Activated CD4-positive, CD25-positive, alpha-beta regulatory T cell treated with anti-CD3 and anti-CD28 coated beads, Interleukin-2, amount 50 U/mL, for 24 hours (primary cell): ENCODE measurements around the gene CASTOR1.

Experiments
- ATAC-seq, 2 donors: fragments of 150-1000 bp; cut with Tn5 transposase; one replicate each; pipeline ENCODE4 v1.10.0; 2021; ENCODE audit warnings: mild to moderate bottlenecking in 1 of 2, moderate library complexity in 1 of 2

CASTOR1 gene

DNA sequence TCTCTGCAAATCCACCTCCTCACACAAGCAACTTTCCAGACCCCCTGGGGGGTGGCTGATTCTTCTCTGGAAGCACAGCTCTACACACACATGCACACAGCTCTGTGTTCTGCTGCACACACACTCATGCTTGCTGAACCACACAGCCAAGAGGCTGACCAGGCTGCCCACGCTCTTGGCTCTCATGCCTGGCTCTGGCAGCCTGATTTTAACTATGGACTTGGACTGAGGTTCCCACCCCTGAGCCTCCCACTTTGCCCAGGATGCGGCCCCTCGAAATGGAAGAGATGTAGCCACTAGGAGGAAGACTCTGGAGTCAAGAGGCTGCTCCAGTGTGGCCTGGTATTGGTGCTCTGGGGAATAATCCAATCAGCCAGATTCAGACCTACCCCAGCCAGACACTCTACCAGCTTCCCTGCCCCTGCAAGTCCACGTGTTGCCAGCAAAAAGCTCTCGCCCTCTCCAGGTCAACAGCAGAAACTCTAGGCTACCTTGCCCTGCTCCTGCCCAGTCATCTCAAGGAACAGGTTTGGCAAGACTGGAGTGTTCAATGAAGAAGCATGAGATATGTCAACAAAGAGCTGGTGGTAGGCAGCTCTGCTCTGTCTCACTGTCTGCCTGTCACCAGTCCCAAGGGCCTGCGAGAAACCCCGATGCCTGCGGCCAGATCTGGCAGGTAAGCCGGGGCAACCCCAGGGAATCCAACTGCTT is 8.8 kb upstream of the CASTOR1 start:
- ATAC-seq = no peak

DNA sequence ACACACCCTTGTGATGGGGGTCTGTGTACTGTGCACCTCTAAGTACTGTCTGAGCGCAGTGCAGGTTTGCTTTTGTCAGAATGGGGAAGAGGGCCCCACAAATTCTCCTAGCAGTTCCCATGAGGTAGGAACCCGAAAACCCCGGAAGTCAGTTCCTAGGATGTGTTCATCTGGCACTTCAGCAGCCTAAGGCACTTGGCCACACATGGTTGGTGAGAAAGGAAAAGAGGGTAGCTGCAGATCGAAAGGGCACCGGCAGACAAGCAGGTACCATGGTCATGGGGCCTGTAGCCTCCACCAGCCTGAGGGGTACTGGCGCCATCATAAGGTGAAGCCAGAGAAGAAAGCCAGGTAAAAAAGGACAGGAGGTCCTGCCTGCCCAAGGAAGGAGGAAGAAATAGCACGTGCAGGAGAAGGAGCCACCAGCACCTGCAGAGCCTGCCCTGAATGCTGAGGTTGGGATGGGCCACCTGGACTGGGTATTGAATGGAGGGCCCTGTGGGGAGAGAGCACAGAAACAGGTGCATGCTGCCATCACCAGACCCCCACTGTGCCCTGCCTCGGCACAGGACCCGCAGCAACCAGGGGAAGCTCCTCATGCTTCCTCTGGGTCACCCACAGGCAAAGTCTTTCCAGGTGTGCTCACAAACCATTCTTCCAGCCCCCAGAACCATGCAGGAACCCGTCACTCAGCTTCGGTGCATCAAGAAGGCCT is 8.1 kb upstream of the CASTOR1 start:
- ATAC-seq = no peak

DNA sequence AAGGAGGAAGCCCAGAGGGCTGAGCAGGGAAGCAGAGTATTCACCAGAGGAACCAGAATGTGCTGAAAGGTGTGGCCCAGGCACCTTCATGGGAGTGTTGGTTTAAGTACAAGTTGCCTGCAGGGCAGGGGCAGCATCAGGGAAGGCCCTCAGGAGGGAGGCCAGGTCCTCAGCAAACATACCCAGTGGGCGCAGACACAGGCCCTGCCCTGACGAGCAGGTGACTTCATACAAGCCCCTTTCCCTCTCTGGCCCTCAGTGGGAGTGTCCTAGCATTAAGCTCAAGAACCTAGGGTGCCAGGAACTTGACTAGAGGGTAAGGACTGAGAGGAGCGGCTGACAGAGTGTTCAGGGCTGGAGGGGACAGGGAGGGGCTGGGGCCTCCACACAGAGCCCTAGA is 7.5 kb upstream of the CASTOR1 start:
- no peak for ATAC-seq

DNA sequence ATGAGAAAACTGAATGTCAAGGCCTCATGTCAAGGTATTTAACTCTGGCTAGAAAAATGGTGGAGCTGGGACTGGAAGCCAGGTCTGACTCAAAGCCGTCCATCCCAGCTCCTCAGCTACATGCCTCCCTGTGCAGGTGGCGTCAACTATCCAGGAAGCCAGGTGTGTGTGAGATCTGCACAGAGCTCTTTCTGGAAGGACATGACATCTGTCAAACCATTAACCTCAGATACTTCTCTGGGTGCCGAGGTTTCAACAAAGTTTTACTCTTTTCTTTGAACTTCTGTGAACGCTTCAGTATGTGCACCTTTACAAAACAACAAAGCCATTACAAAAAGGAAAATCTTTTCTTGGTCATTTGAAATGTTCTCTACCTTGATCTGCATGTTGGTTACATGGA is 7.0 kb upstream of the CASTOR1 start:
- no peak for ATAC-seq

DNA sequence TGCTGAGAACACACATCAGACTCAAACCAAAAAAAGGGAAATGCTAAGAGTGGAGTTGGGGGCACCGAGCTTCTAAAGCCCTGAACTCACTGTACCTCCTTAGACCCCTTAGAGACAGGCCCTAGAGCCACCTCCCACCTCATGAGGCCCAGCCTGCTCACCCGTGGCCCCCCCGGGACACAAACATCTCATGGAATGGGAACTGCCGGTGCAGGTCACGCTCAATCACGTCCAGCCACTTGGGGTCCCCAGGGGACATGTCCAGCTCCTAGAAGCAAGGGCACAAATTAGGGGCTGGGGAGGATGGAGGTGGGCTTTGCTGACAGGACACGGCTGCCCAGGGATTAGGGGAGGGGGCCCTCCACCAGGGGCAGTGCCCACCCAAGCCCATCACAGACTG is 6.3 kb upstream of the CASTOR1 start:
- no peak for ATAC-seq

DNA sequence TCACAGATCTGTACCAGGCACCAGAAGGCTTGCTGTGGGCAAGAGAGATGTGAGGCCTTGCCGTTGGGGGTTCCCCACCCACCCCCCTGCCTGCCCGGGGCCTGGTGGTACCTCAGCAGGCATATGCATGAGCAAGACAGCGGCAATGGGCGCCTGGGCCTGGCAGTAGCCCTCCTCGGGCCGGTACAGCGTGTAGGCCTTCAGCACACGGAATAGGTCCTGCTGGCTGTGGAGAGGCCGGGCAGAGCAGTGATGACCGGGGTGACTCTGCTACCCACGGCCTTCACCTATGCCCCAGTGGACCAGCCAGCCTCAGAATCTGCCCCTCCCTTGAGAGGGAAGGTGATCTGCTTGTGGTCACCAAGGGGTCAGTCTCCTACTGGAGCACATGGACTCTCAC is 5.5 kb upstream of the CASTOR1 start:
- no peak for ATAC-seq

DNA sequence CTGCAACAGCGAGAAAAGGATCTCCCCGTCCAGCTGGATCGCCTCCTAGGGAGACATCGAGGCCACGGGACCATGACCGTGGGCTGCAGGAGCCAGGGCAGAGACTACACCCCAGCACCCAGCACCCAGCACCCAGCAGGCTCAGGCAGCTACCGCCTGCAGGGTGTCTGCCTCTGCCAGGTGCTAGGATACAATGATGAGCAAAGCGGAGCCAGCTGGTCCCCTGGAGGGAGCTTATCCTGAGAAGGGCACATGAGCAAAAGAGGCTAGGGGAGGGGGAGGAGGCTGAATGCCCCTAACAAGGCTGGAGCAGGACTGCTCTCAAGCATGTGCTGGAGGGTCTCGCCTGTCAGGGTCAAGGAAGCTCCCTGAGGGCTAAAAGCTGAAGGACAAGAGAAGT is 4.8 kb upstream of the CASTOR1 start:
- no peak for ATAC-seq

DNA sequence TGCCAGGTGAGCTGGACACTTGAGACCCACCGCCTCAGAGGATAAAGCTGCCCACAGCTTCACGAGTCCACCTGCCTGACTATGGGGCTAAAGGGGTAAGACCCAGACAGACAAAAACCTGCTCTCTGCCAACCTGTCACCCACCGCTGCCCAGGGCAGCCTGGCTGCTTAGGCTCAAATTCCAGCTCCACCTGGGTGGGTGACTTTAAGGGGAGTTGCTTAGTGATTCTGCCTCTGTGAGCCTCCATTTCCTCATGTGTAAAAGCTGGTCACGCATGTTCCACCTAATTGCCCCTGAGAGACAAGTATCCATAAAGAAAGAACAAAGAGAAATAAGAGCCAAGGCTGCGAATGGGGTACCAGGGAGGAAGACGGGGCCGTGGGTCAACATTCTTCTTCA is 3.7 kb upstream of the CASTOR1 start:
- no peak for ATAC-seq

DNA sequence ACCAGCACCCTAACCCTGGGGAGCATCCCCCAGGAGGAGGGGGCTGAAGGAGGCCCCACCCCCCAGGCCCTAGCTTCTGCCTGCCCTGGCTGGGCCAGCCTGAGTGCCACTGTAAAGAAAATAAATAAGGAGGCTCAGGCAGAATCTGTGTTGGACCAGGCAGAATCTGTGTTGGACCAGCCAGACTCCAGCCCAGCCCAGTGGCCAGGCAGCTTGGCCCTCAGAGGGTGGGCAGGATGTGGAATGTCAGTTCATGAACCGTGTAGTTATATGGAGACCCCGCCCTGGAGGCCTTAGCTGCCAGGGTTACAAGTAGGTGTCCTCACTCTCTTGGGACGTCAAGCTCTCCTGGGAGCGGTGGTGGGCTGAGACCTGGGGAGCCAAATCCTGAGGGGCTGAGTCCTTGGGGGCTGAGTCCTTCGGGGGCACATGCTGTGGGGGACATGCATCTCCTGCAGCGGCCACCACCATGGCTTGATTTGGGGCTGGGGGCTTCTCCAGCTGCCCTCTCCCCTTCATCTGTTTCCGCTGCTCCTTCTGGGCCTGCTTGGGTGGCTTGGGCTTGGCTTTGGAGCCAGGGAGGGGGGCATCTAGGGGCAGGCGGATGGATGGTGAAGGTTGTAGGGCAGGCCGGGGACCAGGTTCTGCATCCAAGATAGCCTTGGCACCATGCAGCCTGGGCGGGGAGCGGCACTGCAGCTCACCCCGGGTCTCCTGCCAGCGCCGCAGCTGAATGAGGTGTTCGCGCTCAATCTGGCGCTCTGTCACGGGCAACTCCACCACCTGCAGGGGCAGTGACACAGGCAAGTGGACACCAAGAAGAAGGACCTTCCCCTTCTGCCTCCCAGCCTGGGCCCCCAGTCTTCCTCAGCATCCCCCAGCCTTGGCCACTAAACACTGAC is 3.0 kb upstream of the CASTOR1 start:
- ATAC-seq = no peak

DNA sequence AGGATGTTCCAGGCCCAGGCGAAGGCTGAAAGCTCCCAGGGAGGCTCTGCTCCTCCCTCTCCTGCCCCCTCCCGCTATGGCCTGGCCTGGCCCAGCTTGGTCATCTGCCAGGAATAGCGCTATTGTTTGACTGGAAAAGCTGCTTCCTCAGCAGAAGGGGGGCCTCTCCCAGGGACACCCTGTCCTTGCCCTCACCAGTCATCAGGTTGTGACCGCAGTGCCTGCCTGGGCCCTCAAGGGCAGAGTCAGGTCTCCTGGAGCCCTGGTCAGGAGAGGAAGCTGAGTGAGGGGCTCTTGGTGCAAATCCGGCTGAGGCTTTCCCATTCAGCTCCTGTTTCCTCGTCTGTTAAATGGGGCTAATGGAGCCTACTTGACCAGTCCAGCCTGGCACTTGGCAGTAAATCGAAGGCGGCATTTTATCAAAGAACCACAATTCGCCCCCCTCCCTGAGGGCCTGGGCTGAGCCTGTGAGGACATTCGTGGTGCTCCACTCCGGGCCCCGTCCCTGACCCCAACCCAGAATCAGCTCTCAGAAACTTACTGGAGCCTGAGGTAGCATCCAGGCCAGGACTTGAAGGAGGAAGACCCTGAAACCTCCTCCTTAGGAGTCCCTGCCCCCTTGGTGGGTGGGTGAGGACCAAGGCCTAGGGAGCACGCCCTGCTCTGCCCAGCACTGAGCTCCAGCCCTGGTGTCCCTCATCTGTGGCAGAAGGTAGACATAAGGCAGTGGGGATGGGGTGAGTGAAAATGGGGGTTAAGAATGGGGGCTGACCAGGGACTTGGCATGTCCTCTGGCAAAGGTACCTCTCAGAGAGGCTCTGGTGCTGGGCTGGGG is 2.0 kb upstream of the CASTOR1 start:
- no peak for ATAC-seq

DNA sequence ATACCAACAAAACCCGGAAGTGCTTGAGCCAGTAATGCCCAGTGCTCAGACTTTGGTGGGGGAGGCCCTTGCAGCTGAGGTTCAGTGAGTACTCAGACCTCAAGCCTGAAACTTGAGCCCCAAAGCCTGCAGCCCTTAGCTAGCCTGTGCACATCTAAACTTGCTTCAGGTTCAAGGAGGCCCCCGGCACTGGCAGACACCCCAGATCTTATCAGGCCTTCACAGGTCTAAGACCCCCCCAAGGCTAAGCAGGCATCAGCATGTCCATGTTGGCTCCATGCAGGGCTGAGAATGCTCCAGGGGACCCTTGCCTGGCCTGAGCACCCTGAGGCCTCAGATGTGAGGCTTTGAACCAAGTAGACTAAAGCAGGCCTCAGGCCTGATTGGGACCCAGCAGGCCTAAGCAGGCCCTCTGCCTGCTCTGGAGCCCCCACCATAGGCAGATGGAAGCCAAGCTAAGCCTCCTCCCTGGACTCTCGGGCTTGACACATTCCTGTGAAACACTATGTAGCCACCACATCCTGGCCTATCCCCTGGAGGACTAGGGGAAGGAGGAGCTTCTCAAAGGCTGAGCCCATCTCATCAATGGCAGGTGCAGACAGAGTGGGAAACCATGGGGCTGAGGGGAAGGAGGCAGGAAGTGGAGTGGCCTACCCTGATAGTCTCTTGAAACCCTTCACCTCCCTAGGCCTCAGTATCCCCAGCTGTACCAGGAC is 1.2 kb upstream of the CASTOR1 start:
- ATAC-seq = no peak

DNA sequence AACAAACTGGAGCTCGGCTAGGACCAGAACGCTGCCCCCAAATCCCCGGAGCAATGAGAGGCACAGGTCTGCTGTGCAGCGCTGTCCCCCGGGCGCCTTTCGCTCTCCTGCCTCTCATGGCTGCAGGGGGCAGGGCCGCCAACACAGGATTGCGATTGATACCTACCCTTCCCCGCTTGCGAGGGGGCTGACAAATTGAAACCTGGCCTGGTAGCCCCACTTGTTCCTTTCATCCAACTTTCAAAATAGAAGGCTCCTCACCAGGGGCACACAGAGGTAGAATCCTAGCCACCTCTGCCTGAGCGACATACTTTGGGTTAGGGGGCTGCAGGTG is 642 bp upstream of the CASTOR1 start:
- ATAC-seq = peak; percentile 10 to 21

DNA sequence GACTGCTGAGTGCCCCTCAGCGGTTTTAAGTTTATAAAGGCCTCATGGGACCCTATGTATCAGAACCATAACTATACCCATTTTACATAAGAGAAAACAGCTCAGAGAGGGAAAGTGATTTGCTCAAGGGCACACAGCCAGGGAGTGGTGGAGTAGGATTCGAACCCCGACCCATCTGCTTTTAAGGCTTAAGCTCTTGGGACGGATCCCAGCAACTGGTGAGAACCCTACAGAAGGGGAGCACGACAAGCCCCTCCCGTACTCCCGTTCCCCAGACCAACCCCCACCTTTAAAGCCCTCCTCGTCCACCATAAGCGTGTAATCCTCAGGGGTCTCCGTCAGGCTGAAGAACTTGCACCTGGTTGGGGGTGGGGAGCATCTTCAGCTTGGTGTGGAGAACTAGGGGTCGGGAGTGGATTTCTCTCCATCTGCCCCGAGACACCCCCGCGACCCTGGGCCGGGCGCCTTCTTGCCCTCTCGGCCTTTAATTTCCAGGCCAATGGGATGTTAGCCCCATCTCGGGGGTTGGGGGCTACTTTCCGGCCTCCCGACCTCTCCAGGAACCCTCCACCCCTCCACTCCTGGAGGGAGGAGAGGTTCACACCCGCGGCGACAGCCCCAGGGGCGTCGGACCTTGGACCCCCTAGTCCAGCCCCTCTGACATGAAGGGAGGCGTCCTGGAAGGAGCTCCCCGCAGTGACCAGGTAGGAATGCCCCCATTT is 725 bp downstream of the CASTOR1 start:
- no peak for ATAC-seq

DNA sequence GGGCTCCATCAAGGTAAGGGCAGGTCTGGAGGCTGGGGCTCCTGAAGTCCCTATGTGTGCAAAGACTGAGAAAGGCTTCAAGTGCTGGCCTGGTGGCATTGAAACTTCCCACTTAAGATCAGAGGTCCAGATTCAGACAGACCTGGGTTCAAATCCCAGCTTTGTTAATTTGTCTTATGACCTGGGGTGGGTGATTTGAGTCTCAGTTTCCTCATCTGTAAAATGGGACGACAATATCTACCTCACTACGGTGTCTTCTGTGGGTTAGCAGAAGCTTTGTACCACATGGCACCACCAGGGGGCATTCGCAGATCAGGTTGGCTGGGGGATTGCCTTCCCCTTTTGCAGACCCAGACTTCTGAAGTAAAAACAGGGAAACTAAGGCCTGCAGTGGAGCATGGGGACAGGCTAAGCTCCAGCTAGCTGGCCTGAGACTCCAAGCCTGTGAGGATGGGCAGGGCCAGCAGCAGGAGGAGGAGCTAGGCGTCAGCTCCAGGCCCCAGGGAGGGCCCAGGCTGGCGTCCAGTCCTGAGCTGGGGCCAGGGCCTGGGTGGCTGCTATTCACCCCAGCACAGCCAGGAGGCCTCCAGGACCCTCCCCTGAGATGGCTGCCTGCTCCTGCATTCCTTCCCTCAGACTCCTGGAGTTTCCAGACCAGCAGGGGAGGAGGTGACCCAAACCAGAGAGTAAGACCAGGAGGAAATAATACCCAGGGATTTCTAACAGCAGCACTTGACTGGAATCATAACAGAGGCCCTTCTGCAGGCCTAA is 1.5 kb downstream of the CASTOR1 start:
- ATAC-seq = peak; percentile 35 to 40

DNA sequence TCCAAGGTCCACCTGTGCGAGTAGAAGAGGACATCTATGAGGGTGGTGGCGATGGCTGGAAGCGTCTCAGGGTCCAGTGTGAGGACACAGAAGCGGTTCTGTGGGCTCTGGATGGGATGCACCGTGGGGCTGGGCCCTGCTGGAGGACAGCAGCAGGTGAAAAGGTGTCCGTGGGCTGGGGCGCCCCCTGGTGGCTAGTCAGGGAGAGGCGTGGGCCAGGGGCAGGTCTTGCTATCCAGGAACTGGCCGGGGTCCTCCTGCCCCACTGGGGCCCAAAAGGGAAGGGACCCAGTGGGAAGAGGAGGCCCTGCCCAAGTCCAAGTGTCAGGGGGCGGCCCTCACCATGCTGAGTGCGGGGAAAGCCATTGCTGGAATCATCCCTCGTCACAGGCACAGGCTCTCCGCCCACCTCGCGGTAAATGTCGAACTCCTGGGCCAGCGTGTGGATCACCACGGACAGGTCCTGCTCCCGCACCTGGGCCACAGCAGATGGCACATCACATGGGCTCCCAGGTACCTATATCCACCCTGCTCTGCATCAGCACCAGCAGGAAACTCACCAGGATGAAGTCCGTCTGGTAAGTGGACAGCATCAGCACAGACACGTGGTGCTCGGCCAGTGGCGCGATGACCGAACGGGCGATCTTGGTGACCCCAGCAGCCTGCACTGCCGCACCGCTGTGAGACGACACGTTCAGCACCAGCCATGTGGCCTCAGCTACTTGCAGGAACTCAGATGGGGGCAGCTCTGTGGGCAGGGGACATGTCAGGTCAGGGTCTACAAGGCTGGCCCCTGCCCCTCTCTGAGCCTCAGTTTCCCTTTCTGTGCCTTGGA is 2.3 kb downstream of the CASTOR1 start:
- ATAC-seq = peak in 1 of 2 donors; percentile 25

DNA sequence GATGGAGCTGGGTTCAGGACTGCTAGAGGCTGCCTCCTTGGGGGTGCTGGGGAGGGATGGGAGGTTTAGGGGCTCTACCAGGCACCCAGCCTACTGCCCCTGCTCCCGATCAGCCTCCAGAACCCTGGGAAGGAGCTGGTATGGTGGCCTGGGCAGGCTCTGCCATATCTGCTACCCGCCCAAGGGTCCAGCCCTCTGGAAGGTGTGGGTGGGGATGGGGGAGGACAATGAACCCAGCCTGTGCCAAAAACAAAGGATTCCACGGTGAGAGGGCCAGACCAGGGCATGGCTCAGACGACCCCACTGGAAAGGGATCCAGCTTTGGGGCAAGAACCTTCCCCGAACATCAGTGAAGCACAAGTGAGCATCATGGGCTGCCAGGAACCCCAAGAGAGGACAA is 3.0 kb downstream of the CASTOR1 start:
- ATAC-seq = no peak

DNA sequence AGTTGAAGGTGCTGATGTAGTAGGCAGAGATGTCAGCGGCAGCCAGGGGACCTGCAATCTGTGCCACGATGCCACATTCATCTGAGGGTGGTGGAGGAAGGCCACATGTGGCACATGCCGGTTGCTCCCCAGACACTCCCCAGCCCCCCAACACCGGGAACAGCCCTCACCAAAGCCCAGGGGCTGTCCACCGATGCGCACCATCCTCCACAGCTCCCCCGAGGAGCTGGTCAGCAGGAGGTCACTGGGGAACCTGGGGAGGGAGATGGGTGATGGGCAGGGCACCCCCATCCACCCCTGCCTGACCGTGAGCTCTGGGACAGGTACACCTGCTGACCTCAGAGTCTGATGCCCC is 3.5 kb downstream of the CASTOR1 start:
- no peak for ATAC-seq

DNA sequence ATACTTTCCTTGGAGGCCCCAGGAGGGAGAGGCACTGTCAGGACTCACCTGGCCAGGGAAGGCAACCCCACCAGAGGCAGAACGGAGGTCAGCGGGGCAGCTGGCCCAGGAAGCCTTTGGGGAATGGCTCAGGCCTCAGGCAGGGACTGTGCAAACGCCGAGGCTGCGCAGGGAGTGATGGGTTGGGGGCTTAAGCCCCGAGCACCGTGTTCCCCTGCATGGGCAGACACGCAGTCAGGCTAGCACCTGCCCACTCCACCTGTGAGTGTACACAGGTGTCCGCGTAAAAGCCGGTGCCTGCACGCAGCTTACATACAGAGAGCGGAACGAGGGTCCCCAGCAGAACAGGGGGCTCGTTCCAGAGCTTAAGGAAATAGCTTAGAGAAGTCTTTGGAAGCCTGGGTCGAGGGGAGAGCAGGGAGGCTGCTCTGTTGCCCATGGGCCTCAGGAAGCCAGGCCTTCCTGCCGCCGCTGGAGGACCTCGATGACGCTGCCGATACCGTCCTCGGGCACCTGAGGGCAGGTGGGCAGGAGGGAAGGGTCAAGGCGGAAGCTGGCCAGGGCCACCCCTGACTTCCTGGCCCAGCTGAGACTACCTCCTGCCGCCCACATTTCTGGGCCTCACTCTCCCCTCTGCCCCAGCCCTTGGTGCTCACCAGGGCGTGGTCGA is 4.0 kb downstream of the CASTOR1 start:
- no peak for ATAC-seq

DNA sequence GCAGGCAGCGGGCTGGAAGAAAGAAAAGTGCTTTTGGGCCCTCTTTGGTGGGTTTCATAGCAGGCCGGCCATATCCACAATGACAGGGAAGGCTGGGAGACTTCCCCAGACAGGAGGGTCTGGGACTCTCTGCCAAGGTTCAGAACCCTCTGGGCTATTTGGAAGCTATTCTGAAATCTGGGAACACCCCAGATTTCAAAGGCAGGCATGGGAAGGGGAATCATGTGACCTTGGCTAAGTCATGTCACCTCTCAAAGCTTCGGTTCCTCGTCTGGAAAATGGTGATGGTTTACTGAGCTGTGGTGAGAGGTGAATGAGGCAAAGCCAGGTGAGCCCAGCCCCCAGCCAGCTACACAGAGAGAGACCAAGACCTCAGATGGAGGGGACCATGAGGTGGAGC is 4.6 kb downstream of the CASTOR1 start:
- ATAC-seq = no peak
